AML-193 (cell line): ENCODE measurements around the gene GABRA5.
A peak's percentile ranks its signal among the peaks of the same experiment; 100 is the strongest.
"Not testable (repeated sequence)": the region's sequence is repeated elsewhere in the genome, so short reads cannot be mapped to it uniquely, and the experiment has no call there.

ENCODE experiments used
- DNase-seq, 2 experiments: peaks; one replicate each; lab custom pipeline; 2025; lab: John Stamatoyannopoulos, UW

GABRA5 gene

DNA sequence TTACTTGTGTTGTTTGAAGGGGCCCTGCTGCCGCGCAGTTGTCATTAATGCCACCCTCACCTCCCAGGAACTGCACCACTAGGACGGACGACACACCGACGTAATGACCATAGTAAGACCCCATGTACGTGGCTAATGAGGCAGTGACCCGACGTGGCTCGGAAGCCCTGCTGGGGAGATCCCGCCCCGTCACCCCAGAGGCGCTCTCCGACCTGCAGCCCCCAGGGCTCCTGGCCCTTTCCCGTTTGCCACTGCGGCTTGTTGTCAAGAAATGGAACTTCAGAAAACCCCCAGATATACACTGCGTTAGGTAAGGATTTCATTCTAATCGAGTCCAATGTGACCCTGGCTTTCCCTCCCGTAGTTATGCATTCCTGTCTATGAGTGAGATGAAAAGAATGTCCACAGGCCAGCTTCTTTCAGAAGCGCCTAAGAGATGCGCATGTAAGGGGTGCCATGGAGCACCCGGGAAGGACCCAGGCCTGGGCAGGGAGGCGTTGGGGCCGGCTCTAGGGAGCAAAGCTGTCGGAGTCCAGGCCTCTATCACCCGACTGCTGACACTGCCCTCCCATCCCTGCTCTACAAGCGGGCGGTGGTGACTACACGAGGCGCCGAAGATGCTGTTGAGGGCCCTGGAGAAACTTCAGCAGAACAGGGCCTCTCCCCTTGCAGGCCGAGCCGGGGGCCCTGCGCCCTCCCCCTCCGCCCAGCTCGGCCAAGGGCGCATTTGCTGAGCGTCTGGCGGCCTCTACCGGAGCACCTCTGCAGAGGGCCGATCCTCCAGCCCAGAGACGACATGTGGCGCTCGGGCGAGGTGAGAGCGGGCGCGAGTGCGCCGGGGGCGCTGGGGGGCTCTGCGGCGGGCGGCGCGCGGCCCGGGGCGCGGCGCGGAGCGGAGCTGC, at the start of gene GABRA5:
TSS of gene GABRA5 (plus strand) at position 765 of the 902 bp plus-strand sequence. CDS start 2,187 bp downstream, outside the sequence.
- no peak for DNase-seq

DNA sequence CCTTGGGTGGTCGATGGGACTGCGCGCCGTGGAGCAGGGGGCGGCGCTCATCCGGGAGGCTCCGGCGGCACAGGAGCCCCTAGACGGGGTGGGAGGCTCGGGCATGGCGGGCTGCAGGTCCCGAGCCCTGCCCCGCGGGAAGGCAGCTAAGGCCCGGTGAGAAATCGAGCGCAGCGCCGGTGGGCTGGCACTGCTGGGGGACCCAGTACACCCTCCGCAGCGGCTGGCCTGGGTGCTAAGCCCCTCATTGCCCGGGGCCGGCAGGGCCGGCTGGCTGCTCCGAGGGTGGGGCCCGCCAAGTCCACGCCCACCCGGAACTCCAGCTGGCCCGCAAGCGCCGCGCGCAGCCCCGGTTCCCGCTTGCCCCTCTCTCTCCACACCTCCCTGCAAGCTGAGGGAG, 35.7 kb upstream of the GABRA5 start:
- not testable (repeated sequence) for DNase-seq

DNA sequence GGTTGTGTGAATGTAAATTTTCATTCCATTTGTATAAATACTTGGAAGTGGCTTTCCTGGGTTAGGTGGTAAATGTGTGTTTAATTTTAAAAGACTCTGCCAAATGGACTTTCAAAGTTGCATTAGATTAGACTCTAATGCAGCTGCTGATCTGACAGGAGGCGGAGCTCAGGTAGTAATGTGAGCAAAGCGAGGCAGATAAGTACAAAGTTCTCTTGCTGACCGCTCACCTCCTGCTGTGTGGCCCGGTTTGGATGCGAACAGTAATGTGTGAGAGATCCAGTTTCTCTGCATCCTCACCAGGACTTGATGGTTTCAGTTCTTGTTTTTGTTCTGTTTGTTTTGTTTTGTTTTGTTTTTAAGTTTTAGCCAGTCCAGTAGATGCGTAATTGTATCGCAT, 34.9 kb upstream of the GABRA5 start:
- DNase-seq, result no peak

DNA sequence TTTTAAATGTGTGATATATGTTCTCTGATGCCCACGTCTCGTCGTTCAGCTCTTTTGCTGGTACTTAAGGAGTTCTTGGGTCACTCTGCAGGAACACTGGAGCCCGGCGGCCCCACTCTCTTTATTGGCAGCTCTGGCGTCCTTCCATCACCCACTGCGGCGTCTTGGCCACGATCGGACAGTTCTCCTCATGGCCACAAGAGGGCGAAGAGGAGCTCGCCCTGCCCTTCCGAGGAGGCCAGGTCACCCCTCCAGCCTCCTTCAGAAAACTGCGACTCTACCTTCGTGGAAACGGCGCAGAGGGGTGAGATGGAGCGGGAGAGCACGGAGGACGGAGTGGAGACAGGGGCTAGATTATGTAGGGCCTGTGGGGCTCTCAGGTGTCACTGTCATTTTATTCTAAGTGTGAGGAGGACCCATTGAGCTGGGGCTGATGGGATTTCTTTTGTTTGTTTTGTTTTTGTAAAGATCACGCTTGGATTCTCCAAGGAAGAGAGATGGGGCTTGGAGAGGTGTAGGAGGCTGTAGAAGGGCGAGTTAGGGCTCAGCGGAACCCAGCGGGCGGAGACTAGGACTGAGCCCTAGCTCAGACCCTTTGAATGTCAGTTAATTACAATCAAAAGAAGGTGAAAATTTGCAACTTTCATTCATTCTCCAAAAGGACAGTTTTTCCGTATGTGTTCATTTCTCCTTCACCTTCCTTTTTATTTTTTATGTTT, 28.0 kb upstream of the GABRA5 start:
- no peak for DNase-seq

DNA sequence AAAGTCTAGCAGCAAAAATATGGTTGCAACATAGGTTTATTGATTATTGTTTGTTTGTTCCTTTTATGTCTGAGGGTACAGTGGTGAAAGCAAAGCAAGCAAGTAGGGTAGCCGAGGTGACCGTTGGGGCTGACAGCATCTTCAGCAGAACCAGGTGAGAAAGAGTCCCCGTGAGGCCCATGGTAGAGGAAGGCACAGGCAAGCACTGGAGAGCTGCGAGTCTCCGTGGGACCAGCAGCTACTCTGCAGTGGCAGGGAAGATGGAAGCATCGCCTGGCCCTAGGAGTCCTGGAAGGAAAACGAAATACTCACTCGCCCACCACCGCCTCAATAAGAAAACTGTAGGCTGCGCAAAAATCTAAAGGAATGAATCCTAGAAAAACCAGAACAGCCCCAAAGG, 25.3 kb upstream of the GABRA5 start:
- DNase-seq, result no peak

DNA sequence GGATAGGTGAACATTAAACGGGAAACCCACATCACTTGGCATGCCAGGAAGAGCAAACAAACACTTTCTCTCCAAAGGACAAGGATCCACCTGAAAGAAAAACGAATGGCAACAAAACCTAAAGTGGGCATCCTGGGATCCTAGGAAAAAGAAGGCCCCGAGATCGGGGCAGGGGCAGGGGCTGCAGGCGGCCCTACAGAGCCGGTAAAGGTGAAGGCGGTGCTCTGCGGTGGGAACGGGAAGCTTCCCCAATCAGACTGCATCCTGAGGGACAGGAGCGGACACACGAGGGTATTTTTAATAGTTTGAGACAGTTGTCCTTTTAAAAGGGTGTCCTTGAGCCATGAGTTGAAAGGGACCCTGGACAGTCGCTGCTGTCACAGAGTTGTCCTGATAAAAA, 24.9 kb upstream of the GABRA5 start:
- no peak for DNase-seq

DNA sequence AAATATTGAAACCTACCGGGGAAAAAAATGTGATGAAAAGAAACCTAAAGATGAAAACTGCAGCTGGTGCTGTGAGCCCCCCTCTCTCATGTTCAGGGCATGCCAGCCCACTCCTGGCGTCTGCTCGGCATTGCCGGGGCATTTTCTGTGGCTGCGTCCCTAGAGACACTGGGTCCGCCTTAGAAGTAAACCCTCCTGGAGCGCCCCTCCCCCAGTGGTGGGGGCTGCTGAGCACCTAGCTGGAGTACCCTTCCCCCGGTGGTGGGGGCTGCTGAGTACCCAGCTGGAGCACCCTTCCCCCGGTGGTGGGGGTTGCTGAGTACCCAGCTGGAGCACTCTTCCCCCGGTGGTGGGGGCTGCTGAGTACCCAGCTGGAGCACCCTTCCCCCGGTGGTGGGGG, 24.5 kb upstream of the GABRA5 start:
- no peak for DNase-seq

DNA sequence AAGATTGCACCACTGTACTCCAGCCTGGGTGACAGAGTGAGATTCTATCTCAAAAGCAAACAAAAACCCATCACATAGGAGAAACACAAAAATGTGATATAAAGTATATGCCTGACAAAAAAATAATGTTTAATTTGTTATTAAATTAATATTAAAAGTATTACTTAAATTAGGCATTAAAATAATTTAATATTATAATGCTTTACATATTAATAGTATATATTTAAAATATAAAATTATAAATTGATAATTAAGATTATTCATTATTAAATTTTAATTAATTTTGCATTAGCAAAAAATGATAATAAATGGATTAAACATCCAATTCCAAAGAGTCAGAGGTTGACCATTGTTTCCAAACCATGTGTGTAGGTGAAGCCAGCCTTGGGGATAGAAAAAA, 22.0 kb upstream of the GABRA5 start:
- DNase-seq, result no peak

DNA sequence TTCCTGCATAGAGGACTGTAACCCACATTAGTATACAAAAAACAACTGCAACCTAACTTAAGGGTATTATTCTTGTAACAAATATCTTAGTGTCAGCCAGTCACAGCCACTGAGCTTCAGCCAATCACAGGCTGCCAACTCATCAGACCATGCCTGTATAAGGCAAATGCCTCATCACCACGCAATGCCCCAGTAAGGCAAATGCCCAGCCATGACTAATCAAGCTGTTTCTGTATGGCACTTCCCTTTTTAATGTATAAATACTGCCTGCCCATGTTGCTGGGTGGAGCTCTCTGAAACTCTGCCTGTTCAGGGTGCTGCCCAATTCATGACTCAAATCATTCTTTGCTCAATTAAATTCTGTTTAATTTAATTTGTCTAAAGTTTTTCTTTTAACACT, 18.4 kb upstream of the GABRA5 start:
- no peak for DNase-seq

DNA sequence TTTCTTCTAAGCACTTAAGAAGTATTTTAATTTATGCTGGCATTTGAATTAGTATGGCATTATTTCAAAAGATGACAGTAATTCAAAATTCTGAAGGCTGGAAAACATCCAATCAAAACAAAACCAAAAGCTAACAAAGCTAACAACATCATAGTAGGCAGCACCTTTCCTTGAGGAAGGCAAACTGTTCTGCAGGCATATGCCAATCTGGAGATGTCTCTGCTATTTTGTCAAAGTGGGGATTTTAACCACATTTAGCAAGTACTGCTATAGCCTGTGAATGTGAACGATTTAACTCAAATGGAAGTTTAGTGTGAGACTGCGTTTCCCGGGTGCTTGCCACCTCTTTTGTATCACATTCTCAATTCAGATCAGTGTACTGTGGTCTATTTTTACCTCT, 16.7 kb upstream of the GABRA5 start:
- no peak for DNase-seq

DNA sequence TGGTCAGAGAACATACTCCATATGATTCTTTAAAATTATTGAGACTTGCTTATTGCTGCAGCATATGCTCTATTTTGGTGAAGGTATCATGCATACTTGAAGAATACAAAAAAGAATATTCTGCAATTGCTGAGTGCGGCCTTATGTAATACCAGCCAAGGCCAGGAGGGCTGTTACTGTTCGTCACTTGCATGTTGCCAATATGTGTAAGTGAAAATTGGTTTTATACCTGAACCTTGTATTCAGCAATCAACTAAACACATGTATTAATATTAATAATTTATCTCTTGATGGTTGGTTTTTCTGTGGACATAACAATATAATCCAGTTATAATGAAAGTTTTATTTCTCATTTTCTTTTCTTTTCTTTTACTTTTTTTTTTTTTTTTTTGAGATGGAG, 13.9 kb upstream of the GABRA5 start:
- no peak for DNase-seq

DNA sequence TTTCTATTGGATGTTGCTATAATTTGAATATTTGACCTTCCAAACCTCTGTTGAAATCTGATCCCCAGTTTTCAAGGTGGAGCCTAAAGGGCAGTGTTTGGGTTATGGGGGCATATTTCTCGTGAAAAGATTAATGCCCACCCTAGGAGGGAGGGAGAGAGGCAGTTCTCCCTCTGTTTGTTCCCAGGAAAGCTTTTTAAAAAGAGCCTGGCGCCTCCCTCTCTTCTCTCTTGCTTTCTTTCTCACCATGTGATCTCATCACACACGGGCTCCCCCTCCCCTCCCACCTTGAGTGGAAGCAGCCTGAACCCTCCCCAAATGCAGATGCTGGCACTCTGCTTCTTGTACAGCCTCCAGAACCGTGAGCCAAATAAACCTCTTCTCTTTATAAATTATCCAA, 12.4 kb upstream of the GABRA5 start:
- no peak for DNase-seq

DNA sequence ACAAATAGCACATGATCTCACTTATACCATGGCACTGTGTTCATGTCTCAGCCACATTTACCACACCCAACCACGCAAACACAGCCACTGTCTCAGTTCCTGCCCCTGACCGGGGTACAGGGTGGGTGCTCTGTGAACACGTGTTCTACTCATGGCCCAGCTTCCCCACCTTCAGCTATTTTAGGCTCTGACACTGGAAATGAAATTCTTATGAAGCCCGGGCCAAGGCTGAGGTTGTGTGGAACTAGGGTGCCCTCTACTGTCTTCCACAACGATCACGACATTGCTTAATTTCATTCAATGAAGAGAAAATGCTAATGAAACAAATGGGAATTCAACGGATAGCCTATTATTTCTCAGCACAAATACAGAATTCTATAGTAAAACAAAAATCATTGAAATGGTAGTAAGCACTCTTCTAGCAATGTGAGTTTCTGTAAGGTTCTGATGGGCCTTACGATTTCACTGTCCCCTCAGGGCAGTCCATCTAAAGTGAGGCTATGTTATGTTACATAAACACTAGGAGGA, 2.1 kb upstream of the GABRA5 start:
- peak; percentile 10 to 29 for DNase-seq

DNA sequence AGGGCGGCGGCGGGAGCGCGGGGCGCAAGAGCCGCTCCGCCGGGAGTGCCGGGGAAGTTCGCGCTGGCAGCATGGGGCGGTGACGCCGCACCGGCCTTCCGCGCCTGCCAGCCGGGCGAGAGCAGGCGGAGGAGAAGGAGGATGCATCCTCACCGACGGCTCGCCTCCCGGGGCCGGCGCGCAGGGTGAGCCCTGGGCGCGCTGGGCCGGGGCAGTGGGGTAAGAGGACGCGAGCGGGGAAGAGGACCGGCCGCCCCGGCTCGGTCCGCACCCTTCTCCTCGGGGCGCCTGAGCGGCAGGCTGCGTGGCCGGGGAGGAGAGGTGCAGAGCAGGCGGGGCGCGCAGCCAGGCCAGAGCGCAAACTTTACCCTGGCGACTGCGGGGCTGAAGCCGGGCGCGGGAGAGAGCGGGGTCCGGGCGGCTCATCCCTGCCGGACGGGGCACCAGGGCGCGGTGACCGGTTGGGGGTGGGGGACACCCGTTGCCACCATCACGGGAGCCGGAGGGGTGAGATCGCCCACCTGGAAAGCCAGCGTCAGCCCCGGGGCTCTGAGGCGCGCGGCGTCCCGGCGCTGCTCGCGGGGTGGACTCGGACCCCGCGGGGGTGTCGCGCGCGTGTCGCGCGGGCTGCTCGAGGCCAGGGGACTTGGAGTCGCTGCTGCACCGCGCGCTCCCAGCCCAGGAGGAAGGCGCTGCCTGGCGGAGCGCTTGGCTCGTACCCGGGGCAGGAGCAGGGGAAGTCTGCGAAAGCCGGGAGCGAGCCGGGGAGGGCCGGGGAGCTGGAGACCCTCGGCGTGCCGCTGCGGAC, 542 bp downstream of the GABRA5 start:
- DNase-seq, result no peak

DNA sequence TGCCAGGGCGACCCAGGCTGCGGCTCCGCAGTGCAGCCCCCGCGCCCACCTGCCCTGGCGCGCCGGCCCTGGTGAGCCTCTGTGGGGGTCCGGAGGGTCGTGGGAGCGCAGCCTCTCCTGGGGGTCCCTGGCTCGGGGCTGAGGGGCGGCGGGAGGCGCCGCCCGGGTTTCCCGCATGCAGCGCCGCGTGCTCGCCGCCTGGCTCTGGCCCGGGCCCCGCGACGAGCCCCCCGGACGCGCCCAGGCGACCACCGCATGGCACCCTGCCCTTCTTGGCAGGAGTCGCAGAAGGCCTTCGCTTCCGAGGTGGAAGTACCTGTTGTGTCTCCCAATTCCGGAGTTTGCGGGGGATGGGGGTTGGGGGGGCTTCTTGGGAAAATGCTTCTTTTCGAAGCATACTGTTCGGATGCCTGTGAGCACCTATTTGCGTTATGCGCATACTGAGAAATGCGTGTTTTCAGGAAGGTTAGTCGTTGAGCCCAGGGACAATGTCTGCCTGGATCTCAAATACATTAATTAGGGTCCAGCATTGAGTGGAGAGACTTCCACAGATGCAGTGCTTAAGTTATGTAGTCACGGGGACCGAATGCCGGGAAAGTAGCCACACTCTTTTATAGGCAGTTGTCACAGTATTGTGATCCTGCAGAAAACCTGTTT, 1.3 kb downstream of the GABRA5 start:
- DNase-seq, result no peak

DNA sequence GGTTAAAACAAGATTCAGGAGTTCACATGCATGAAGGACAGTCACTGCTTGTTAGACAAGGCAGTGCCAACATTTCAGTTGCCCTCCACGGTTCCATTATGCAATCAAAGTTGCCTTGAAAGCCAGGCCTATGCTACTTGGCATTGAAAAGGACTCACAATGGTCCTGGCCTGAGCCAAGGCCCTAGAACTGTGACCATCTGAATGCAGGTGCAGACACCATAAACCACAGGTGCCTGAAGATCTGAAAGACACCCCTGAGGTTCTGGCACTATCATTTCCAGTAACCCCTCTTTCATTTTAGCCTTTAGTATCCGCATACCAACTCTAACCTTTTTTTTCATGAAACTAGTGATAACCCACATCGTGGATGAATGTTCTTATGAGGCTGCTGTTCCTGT, 2.8 kb downstream of the GABRA5 start:
- DNase-seq, result no peak

DNA sequence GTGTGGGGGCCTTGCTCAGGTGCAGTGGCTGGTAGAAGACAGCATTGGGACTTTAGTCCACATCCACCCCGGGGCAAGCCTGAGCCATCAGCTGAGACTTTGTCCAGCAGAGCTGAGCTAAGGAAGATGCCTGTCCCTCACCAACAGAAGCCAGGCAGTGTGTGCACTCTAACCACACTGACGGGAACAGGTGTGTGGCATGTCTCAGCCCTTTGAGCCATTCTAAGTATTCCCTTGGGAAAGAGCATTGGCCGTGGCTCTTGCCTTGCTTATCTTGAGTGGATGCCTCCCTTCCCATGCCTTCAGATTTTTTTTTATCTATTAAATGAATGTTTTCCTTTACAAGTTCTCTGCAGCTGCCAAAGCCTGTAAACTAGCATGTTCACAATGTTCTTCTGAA, 3.5 kb downstream of the GABRA5 start:
- DNase-seq, result no peak

DNA sequence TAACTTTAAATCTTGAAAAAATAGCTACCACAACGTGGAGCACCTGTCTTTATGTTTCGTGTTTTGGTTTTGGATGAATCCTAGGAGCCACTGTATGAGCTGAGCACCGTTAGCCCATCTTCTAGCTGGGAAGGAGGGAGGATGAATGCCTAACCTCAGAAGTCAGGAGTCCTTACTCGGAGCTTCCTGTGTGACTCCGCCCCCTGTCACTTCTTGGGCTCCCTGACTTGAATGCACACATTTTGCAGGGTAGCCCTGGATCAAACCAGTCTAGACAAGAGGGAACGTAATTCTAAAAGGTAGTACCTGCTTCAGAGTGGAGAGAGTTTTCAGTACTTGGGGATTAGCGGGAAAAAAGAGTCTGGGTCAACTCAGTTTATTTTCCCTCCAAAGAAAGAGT, 5.3 kb downstream of the GABRA5 start:
- no peak for DNase-seq

DNA sequence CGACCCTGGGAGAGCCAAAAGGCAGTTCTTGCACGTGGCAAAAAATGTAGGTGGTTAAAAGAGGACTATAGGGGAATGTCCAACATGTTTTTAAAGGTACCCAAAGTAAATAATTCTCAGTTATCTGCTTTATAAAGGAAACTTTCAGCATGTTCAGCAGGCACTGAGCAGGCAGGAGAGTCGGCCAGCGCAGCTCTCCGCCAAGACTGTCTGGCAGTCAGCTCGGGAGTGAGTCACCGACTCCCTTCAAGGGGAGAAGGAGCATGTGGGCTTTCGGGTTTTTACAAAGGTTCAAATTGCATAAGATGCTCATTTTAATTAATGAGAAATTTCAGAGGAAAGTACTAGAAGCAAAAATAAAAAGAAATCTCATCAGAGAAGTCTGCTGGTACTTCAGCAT, 7.0 kb downstream of the GABRA5 start:
- no peak for DNase-seq

DNA sequence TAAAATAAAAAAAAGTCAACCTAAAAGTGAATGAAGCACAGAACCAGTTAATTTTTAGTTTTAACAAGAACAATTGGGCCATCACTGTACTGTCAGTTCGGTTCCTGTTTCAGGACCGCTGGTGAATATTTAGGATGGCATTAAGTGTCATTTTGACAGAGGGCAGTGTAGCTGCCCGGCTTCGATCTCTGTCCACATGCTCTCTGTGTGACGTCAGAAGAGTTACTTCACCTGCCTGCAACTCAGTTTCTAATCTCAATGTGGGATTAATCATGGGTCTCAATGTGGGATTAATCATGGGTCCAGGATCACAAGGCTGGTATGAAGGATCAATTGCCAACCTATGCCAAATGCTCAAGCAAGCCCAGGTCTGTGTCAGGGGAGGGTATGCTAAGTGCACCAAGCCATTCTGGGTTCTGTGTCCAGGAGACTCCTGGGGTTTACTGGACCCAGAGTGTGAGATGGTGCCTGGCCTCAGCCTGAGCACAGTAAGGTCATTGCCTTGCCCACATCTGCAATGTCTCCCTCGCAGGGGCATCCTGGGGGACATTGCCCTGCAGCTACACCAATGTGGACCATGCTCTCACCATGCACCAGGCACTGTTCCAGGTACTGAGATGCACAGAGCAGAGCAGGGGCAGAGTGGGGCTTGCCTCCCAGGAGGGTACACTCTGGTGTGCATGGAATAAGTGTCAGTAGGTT, 8.1 kb downstream of the GABRA5 start:
- DNase-seq, result no peak

DNA sequence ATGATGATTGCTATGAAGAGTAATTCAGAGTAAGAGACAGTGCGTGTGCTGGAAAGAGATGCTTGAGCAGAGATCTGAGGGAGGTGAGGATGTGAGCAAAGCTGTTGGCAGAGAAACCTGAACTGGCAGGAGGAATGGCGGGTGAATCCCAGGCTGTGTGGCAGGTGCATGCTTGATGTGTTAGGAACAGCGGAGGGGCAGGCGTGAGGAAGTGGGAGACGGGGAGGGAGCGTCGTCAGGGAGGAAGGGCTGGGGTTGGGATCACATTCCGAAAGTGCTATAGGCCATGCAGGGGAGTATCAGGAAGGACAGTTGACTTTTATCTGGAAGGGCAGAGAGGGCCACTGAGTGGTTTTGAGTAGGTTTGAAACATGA, 8.6 kb downstream of the GABRA5 start:
- DNase-seq, result no peak
